B cell (primary cell): Measurements from ENCODE around the gene FBXO34. TPM values are rescaled to one million over a fixed set of nuclear protein-coding genes. Genes with fewer than 3 reads are reported as not detected.

Source experiments
- ATAC-seq: fragments of 200-7000 bp; cut with Tn5 transposase; one replicate; pipeline ENCODE4 v1.10.0; 2021; ENCODE audit warnings: low read depth, mild to moderate bottlenecking, moderate number of reproducible peaks, moderate library complexity
- CTCF ChIA-PET: fragments of 350-600 bp; sonication (Branson Sonifier 250); formaldehyde crosslinking; loops from one replicate; lab custom pipeline; 2021; ENCODE audit warnings: antibody characterized with exemption, inconsistent platforms; lab: Charles Lee
- POLR2A ChIA-PET: fragments of 350-600 bp; sonication (Branson Sonifier 250); formaldehyde crosslinking; loops from one replicate; lab custom pipeline; 2021; ENCODE audit warnings: antibody characterized with exemption; lab: Charles Lee
- DNase-seq: peaks from one replicate; pipeline ENCODE4 v3.0.0; 2013
- H2AFZ ChIP-seq: 2 replicates; pipeline ENCODE4 v1.6.1; 2012; ENCODE audit warnings: mild to moderate bottlenecking, low read depth, low read length; ENCODE audit not compliant: insufficient read depth, poor library complexity, severe bottlenecking
- H3K27ac ChIP-seq, 2 donors: 1 replicate in 1 of 2; 2 replicates in 1 of 2; pipeline ENCODE4 v1.5.1; 2012 to 2013; ENCODE audit warnings: low read length in 2 of 2, mild to moderate bottlenecking in 2 of 2, moderate library complexity in 1 of 2
- H3K27me3 ChIP-seq, 4 experiments: fragments of 200-600 bp in 1 of 4; sonication (generic) in 1 of 4; replicated peaks in 1 of 4; 1 replicate in 2 of 4; 2 replicates in 2 of 4; pipeline versions ENCODE4 v1.6.1 to v1.7.0; 2013 to 2016; ENCODE audit warnings: low read length in 3 of 4, mild to moderate bottlenecking in 2 of 4, mixed read lengths in 1 of 4, moderate library complexity in 1 of 4; ENCODE audit not compliant: insufficient read depth in 4 of 4, control insufficient read depth in 3 of 4; ENCODE audit errors: control extremely low read depth in 1 of 4
- H3K36me3 ChIP-seq, 2 experiments: replicated peaks in 1 of 2; 1 replicate in 1 of 2; 2 replicates in 1 of 2; pipeline versions ENCODE4 v1.6.1 to v1.7.1; 2013; ENCODE audit warnings: low read length in 1 of 2; ENCODE audit not compliant: insufficient read depth in 2 of 2, control insufficient read depth in 1 of 2; ENCODE audit errors: control extremely low read depth in 1 of 2, extremely low read depth in 1 of 2
- H3K4me1 ChIP-seq, 2 donors: fragments of 200-600 bp in 1 of 2; sonication (generic) in 1 of 2; 1 replicate in 1 of 2; 2 replicates in 1 of 2; pipeline versions ENCODE4 v1.5.1 to v1.6.1; 2013 to 2017; ENCODE audit warnings: low read length in 2 of 2; ENCODE audit not compliant: control insufficient read depth in 2 of 2, insufficient read depth in 2 of 2
- H3K4me2 ChIP-seq: replicated peaks from 2 replicates; pipeline ENCODE3; 2012; ENCODE audit warnings: mild to moderate bottlenecking, low read depth, low read length; ENCODE audit not compliant: poor library complexity, severe bottlenecking
- H3K4me3 ChIP-seq, 5 experiments: fragments of 200-600 bp in 1 of 5; sonication (generic) in 1 of 5; 1 replicate in 3 of 5; 2 replicates in 2 of 5; pipeline versions ENCODE4 v1.5.1 to v1.7.0; 2011 to 2016; ENCODE audit warnings: low read length in 4 of 5, mild to moderate bottlenecking in 4 of 5, low read depth in 2 of 5, control low read depth in 1 of 5, moderate library complexity in 1 of 5; ENCODE audit not compliant: insufficient read depth in 1 of 5; ENCODE audit errors: control extremely low read depth in 1 of 5, extremely low read depth in 1 of 5
- H3K79me2 ChIP-seq: fragments of 200-600 bp; sonication (generic); one replicate; pipeline ENCODE4 v1.6.0; 2016; ENCODE audit warnings: low read length; ENCODE audit not compliant: control insufficient read depth, insufficient read depth
- H3K9ac ChIP-seq: fragments of 200-600 bp; sonication (generic); 2 replicates; pipeline ENCODE4 v1.6.1; 2017; ENCODE audit warnings: mild to moderate bottlenecking, low read length, moderate library complexity
- H3K9me3 ChIP-seq, 3 donors: one replicate each; pipeline versions ENCODE4 v1.6.1 to v1.7.1; 2013; ENCODE audit warnings: low read length in 2 of 3; ENCODE audit not compliant: control insufficient read depth in 2 of 3, insufficient read depth in 1 of 3; ENCODE audit errors: control extremely low read depth in 1 of 3
- H4K20me1 ChIP-seq: 2 replicates; pipeline ENCODE4 v1.6.0; 2012; ENCODE audit warnings: mild to moderate bottlenecking, low read length; ENCODE audit not compliant: insufficient read depth, control insufficient read depth, poor library complexity, severe bottlenecking
- H3K27ac Mint-ChIP-seq: one replicate; pipeline ENCODE4 v1.8.0; 2021; ENCODE audit warnings: mixed read lengths
- H3K27me3 Mint-ChIP-seq: one replicate; pipeline ENCODE4 v1.8.0; 2021; ENCODE audit warnings: mixed read lengths
- H3K4me1 Mint-ChIP-seq: one replicate; pipeline ENCODE4 v1.8.0; 2021; ENCODE audit warnings: mixed read lengths
- H3K4me3 Mint-ChIP-seq: one replicate; pipeline ENCODE4 v1.8.0; 2021; ENCODE audit warnings: mixed read lengths
- H3K9me3 Mint-ChIP-seq: one replicate; pipeline ENCODE4 v1.8.0; 2022; ENCODE audit warnings: mixed read lengths; ENCODE audit not compliant: insufficient read depth
- CTCF ChIP-seq: fragments of 200-600 bp; IDR thresholded peaks from one replicate; pipeline ENCODE4 v1.8.0; 2022; ENCODE audit warnings: antibody characterized with exemption, mild to moderate bottlenecking
- EZH2 ChIP-seq: IDR thresholded peaks from 2 replicates; pipeline ENCODE4 v1.6.1; 2012; ENCODE audit warnings: borderline replicate concordance, low read depth, mild to moderate bottlenecking, moderate library complexity, low read length; ENCODE audit not compliant: insufficient read depth, poor library complexity, severe bottlenecking
- WGBS: methylation state at CpG from one replicate; pipeline ENCODE4 v1.1.5; 2013; ENCODE audit warnings: missing lambda C conversion rate; ENCODE audit not compliant: insufficient coverage; 5-methylcytosine and 5-hydroxymethylcytosine counted together
- intact Hi-C: fragments of 100-400 bp; cut with micrococcal nuclease; formaldehyde crosslinking; loops from one replicate; pipeline ENCODE4 v1.10.0; 2022
- polyA plus RNA-seq: library from polyadenylated mRNA; depleted of rRNA; stranded (reverse); fragments of >200 nt; gene quantifications from 2 replicates; pipeline ENCODE4 v1.2.3, GENCODE V29; 2012
- total RNA-seq, 2 donors: library from RNA; stranded (reverse); fragments of 120-200 nt in 1 of 2; gene quantifications; 1 replicate in 1 of 2; 2 replicates in 1 of 2; pipeline versions ENCODE4 v1.2.3 to v1.2.4, GENCODE V29; 2013 to 2022

Gene FBXO34
- total and polyA plus RNA-seq, 2 donors (not counting 1 experiment from before 2014, with no cell fraction given): 8.1 to 27.5 TPM

- WGBS: over 99% methylated on average over 22 of the region's 22 CpGs
- Histone ChIP-seq H3K9me3 (no peaks in the 10 kb centered on the region), H3K27me3 (no peaks in the 10 kb centered on the region), H3K4me1 (peaks cover 0 to under 1% of the 10 kb centered on the region in 2 donors), H3K36me3 (no peaks in the 10 kb centered on the region), H3K4me2 (no peak overlapping the region), H3K27ac (no peak overlapping the region), H2AFZ (no peak overlapping the region), H4K20me1 (peaks cover 21% of the 10 kb centered on the region), H3K79me2 (peaks cover 69% of the 10 kb centered on the region), H3K4me3 (no peak overlapping the region), H3K9ac (no peak overlapping the region)
- no peak for TF ChIP-seq CTCF
- intact Hi-C loops: no loop called here
- Mint-ChIP-seq H3K27ac (no peak overlapping the region), H3K4me1 (peaks cover 40% of the 10 kb centered on the region), H3K27me3 (no peaks in the 10 kb centered on the region), H3K4me3 (no peak overlapping the region), H3K9me3 (no peaks in the 10 kb centered on the region)
- DNase-seq (no peak), ATAC-seq (no peak)
- ChIA-PET CTCF (interaction anchor here (1.2 kb wide), 1 partner anchor 56 kb away, joined by 3 read pairs; no protein-coding TSS in a partner anchor), POLR2A (no interaction called here)
Observed at GRCh38 chr14:55298500-55298822, 27.2 kb downstream of the FBXO34 start.

- no peaks in the 10 kb centered on the region for H3K36me3 ChIP-seq
- Mint-ChIP-seq H3K27ac (no peak overlapping the region), H3K4me1 (peaks cover 37% of the 10 kb centered on the region), H3K9me3 (no peaks in the 10 kb centered on the region), H3K4me3 (no peak overlapping the region), H3K27me3 (no peaks in the 10 kb centered on the region)
- 86% methylated on average over 1 of the region's 1 CpG for WGBS
- H3K9ac ChIP-seq: no peak overlapping the region
- intact Hi-C loops: loop anchor here (5.0 kb wide), 1 partner anchor 36 kb away; no protein-coding TSS in a partner anchor
- DNase-seq (no peak), ATAC-seq (no peak)
- H4K20me1 ChIP-seq: peaks cover 16% of the 10 kb centered on the region
- peaks cover 82% of the 10 kb centered on the region for H3K79me2 ChIP-seq
- H2AFZ ChIP-seq: no peak overlapping the region
- TF ChIP-seq EZH2 (no peak), CTCF (no peak)
- ChIA-PET CTCF (interaction anchor here (1.5 kb wide), 1 partner anchor 88 kb away, joined by 3 read pairs; no protein-coding TSS in a partner anchor), POLR2A (interaction anchor here (0.7 kb wide), 1 partner anchor 147 kb away, joined by 3 read pairs; no protein-coding TSS in a partner anchor)
- no peak overlapping the region for H3K27ac ChIP-seq
- no peak overlapping the region for H3K4me3 ChIP-seq
- H3K4me2 ChIP-seq: no peak overlapping the region
- no peaks in the 10 kb centered on the region for H3K27me3 ChIP-seq
- H3K9me3 ChIP-seq: no peaks in the 10 kb centered on the region
- peaks cover 5 to 8% of the 10 kb centered on the region in 2 donors for H3K4me1 ChIP-seq
Observed at GRCh38 chr14:55301437-55302121, 30.4 kb downstream of the FBXO34 start.
